Aorta (tissue), 5 donors: Measurements from ENCODE around the gene SUPT4H1. TPM values are rescaled to one million over a fixed set of nuclear protein-coding genes. Genes with fewer than 3 reads are reported as not detected.
"Not testable (repeated sequence)": the region's sequence is repeated elsewhere in the genome, so short reads cannot be mapped to it uniquely, and the experiment has no call there.

ENCODE experiments used
- ATAC-seq: fragments of 200-7000 bp; cut with Tn5 transposase; one replicate; pipeline ENCODE4 v1.9.1; 2022; ENCODE audit warnings: moderate library complexity; ENCODE audit not compliant: low FRiP score
- DNase-seq, 2 donors: peaks; one replicate each; pipeline ENCODE4 v3.0.0-alpha.2; 2020
- H3K27ac ChIP-seq, 2 donors: one replicate each; pipeline ENCODE4 v1.5.1; 2013; ENCODE audit warnings: low read length in 2 of 2, mild to moderate bottlenecking in 2 of 2, moderate library complexity in 2 of 2, control low read depth in 1 of 2, inconsistent platforms in 1 of 2, low read depth in 1 of 2
- H3K27me3 ChIP-seq, 2 donors: one replicate each; pipeline ENCODE4 v1.6.1; 2013; ENCODE audit warnings: control low read depth in 1 of 2, low read length in 1 of 2, mild to moderate bottlenecking in 1 of 2, moderate library complexity in 1 of 2; ENCODE audit not compliant: insufficient read depth in 2 of 2, control insufficient read depth in 1 of 2
- H3K36me3 ChIP-seq, 2 donors: one replicate each; pipeline ENCODE4 v1.6.1; 2013; ENCODE audit warnings: control low read depth in 1 of 2, low read length in 1 of 2, mild to moderate bottlenecking in 1 of 2; ENCODE audit not compliant: insufficient read depth in 2 of 2, control insufficient read depth in 1 of 2
- H3K4me1 ChIP-seq, 2 donors: one replicate each; pipeline ENCODE4 v1.6.1; 2013; ENCODE audit warnings: low read length in 2 of 2, control low read depth in 1 of 2, mild to moderate bottlenecking in 1 of 2, moderate library complexity in 1 of 2; ENCODE audit not compliant: insufficient read depth in 2 of 2, control insufficient read depth in 1 of 2
- H3K4me3 ChIP-seq, 2 donors: one replicate each; pipeline ENCODE4 v1.5.1; 2013; ENCODE audit warnings: low read length in 2 of 2, control low read depth in 1 of 2, mild to moderate bottlenecking in 1 of 2
- H3K9me3 ChIP-seq: one replicate; pipeline ENCODE4 v1.6.1; 2013; ENCODE audit warnings: mild to moderate bottlenecking, low read length; ENCODE audit not compliant: control insufficient read depth
- WGBS, 2 donors: extraction: QIAGEN DNeasy Blood & Tissue Kit; methylation state at CpG; one replicate each; pipeline ENCODE4 v1.1.7; 2013; 5-methylcytosine and 5-hydroxymethylcytosine counted together
- intact Hi-C, 2 donors: fragments of 100-400 bp; cut with DNase I; formaldehyde crosslinking; loops; one replicate each; pipeline versions ENCODE4 v1.14.2 to v1.15.0; 2022
- polyA plus RNA-seq, 2 donors: library from polyadenylated mRNA; stranded (reverse); fragments of 200-250 nt; gene quantifications; one replicate each; pipeline ENCODE4 v1.2.3, GENCODE V29; 2013
- total RNA-seq, 2 donors: library from RNA; stranded (reverse); fragmentation: NEBNext Ultra II Directional; extraction: Animal tissue kit (Norgen Biotek cat#: 25700); gene quantifications; one replicate each; pipeline ENCODE4 v1.2.1, GENCODE V29; 2021
- donor health status: healthy with polysubstance abuse.
- donor health status: Bipolar disorder and iron deficiency.
- donor health status: DM: no; HTN: no; CAD: no.
- donor health status: DM: no; HTN: no; CAD: no.
- donor health status: DM: yes; HTN: yes; CAD: no.

The SUPT4H1 gene
- total and polyA plus RNA-seq, 4 donors = 38.4 to 78.2 (median 62.7) TPM

- Histone ChIP-seq H3K9me3 (no peaks in the 10 kb centered on the region), H3K27me3 (no peaks in the 10 kb centered on the region), H3K4me3 (no peak overlapping the region), H3K36me3 (peaks cover 11 to 18% of the 10 kb centered on the region in 2 donors), H3K4me1 (no peaks in the 10 kb centered on the region), H3K27ac (no peak overlapping the region)
- DNase-seq = no peak
- WGBS, 2 donors = 88 to 89% methylated on average over 1 of the region's 1 CpG
- intact Hi-C loops = no loop called here
- no peak for ATAC-seq
These were observed 4.0 kb downstream of the SUPT4H1 start for GRCh38 chr17:58348038-58348437.

- peaks cover 11 to 18% of the 10 kb centered on the region in 2 donors for H3K36me3 ChIP-seq
- H3K4me3 ChIP-seq = no peak overlapping the region
- intact Hi-C loops = no loop called here
- DNase-seq (no peak), ATAC-seq (no peak)
- H3K4me1 ChIP-seq = no peaks in the 10 kb centered on the region
- no peaks in the 10 kb centered on the region for H3K27me3 ChIP-seq
- H3K27ac ChIP-seq = no peak overlapping the region
- no peaks in the 10 kb centered on the region for H3K9me3 ChIP-seq
- WGBS, 2 donors = 72 to 90% methylated on average over 4 of the region's 4 CpGs
These were observed 6.5 kb downstream of the SUPT4H1 start for GRCh38 chr17:58345500-58345899.

DNA sequence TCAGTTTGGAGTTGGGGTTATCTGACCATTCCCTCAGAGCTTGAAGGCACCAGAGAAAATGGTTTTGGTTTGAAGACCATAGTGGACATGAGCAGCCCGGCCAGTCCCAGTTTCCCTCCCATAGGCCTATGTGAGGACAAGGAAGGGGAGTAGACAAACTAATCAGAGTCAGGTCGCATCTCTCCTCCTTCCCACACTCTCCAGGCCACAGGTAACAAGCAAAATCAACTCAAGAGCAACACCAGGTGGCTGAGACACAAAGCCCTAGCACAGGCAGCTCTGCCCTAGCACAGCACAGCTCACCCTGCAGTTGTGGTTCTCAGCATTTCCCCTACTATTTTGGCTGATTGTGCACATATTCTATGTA, 7.2 kb downstream of the SUPT4H1 start:
- H3K9me3 ChIP-seq = no peaks in the 10 kb centered on the region
- H3K4me3 ChIP-seq = no peak overlapping the region
- H3K27ac ChIP-seq = no peak overlapping the region
- peaks cover 11 to 18% of the 10 kb centered on the region in 2 donors for H3K36me3 ChIP-seq
- intact Hi-C loops = no loop called here
- no peaks in the 10 kb centered on the region for H3K27me3 ChIP-seq
- no peaks in the 10 kb centered on the region for H3K4me1 ChIP-seq
- no peak for ATAC-seq
- 72 to 73% methylated on average over 2 of the region's 2 CpGs for WGBS, 2 donors
- peak in 1 of 2 donors; percentile 57 for DNase-seq

DNA sequence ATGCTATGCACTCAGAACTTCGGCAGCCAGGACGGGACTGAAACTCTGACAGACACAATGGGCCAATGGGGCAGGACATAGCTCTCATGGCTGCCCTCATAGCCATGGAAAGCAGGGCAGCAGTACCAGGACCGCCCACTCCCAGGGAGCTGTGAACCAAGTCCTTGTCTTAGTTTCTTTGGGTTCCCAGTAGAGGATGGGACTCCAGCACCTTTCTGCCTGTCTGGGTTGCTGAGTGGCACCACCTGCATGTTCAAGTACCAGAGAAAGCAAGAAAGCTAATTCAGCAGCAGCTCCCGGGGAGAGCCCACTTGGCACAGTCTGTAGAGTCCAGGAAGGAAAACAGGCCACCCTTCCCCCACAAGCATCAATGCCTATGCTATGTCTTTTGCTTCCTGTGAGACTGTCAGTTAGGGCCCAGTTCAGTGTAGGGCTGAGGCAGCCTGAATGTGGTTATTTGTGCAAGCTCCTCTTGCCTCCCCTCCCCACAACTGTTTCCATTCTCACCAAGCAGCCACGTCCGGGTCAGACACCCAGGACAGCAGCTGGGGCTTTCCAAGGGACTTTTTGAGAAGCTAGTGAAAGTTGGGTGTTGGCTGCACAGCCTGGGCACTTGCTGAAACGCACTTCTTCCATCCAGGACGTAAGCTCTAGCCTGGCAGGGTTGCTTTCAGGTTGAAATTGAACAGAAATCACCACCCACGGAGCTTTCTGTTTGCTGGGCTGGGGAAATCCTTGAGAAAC, 7.8 kb downstream of the SUPT4H1 start:
- WGBS, 2 donors = 49 to 54% methylated on average over 9 of the region's 9 CpGs
- Histone ChIP-seq H3K36me3 (peaks cover 11 to 16% of the 10 kb centered on the region in 2 donors), H3K4me3 (no peak overlapping the region), H3K27ac (no peak overlapping the region), H3K4me1 (no peaks in the 10 kb centered on the region), H3K9me3 (no peaks in the 10 kb centered on the region), H3K27me3 (no peaks in the 10 kb centered on the region)
- ATAC-seq (no peak), DNase-seq (peak in 1 of 2 donors; percentile 65)
- intact Hi-C loops = no loop called here

DNA sequence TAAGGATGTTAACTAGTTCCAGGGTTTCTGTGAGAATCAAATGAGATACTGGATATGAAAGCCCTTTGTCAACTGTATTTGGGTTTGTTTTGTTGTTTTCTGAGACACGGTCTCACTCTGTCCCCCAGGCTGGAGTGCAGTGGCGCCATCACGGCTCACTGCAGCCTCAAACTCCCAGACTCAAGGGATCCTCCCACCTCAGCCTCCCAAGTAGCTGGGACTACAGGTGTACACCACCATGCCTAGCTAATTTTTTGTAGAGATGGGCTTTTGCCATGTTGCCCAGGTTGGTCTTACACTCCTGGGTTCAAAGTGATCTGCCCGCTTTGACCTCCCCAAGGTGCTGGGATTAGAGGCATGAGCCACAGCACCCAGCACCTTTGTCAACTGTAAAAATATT, 8.9 kb downstream of the SUPT4H1 start:
- Histone ChIP-seq H3K4me3 (no peak overlapping the region), H3K36me3 (peaks cover 4 to 13% of the 10 kb centered on the region in 2 donors), H3K27me3 (no peaks in the 10 kb centered on the region), H3K4me1 (no peaks in the 10 kb centered on the region), H3K27ac (no peak overlapping the region), H3K9me3 (no peaks in the 10 kb centered on the region)
- DNase-seq (no peak), ATAC-seq (no peak)
- WGBS, 2 donors = 90 to 93% methylated on average over 4 of the region's 4 CpGs
- intact Hi-C loops = no loop called here

DNA sequence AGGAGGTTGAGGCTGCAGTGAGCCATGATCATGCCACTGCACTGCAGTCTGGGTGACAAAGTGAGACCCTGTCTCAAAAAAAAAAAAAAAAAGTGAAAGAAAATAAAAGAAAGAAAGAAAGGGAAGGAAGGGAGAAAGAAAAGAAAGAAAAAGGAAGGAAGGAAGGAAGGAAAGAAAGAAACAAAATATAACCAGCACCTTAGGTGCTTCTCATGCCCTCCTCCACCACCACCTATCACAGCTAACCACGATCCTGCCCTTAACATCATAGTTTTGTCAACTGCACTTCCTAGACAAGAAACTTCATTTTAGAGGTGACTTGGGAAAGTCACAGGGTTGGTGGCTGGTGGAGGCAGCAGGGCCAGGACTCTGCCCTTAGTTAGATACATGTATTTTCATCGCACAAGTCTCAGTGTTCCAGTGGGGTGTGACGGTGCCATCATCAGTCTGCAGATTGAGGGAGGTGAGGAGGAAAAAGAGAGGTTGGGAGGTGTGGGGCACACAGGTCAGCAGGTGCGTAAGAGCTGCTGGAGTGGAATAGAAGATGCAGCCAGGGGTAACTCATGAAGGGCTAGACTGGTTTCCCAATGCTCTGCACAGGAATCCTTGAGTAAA, 10.0 kb downstream of the SUPT4H1 start:
- intact Hi-C loops = no loop called here
- DNase-seq = peak in 1 of 2 donors; percentile 19
- Histone ChIP-seq H3K27me3 (no peaks in the 10 kb centered on the region), H3K4me1 (no peaks in the 10 kb centered on the region), H3K36me3 (peaks cover 0 to 9% of the 10 kb centered on the region in 2 donors), H3K9me3 (no peaks in the 10 kb centered on the region), H3K27ac (no peak overlapping the region), H3K4me3 (no peak overlapping the region)
- WGBS, 2 donors = 83 to 85% methylated on average over 4 of the region's 4 CpGs
- ATAC-seq = no peak

GRCh38 chr17:58341136-58341860, 10.7 kb downstream of the SUPT4H1 start:
- ATAC-seq, H3K4me3 ChIP-seq, H3K4me1 ChIP-seq, H3K27me3 ChIP-seq, H3K9me3 ChIP-seq, H3K27ac ChIP-seq, intact Hi-C loops, H3K36me3 ChIP-seq: not testable (repeated sequence)
- 88 to 89% methylated on average over 11 of the region's 11 CpGs for WGBS, 2 donors
- peak in 1 of 2 donors; percentile 51 for DNase-seq

DNA sequence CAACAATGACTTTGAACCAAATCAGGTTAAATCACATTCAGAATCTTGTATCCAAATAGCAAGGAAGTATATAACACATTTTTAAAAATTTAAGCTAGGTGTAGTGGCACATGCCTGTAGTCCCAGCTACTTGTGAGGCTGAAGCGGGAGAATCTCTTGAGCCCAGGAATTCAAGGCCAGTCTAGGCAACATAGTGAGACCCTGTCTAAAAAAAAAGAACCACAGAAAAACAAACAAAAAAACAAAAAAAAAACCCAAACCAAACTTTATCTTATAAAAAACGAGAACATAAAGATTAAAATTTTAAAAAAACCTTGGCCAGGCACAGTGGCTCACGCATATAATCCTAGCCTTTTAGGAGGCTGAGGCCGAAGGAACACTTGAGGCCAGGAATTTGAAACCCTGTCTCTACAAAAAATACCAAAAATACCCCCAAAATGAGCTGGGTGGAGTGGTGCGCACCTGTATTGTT, 11.6 kb downstream of the SUPT4H1 start:
- Histone ChIP-seq H3K4me1 (no peaks in the 10 kb centered on the region), H3K27ac (no peak overlapping the region), H3K9me3 (no peaks in the 10 kb centered on the region), H3K27me3 (no peaks in the 10 kb centered on the region), H3K36me3 (peaks cover 0 to 5% of the 10 kb centered on the region in 2 donors), H3K4me3 (no peak overlapping the region)
- intact Hi-C loops = no loop called here
- DNase-seq (no peak), ATAC-seq (no peak)
- 85 to 87% methylated on average over 5 of the region's 5 CpGs for WGBS, 2 donors
